Stimulated activated CD4-positive, alpha-beta T cell treated with anti-CD3 and anti-CD28 coated beads, Interleukin-2, amount 100 ng/mL, for 24 hours (primary cell): ENCODE measurements around the gene IGSF1.
"Not testable (repeated sequence)": the region's sequence is repeated elsewhere in the genome, so short reads cannot be mapped to it uniquely, and the experiment has no call there.

Source experiments
- DNase-seq, 2 donors: peaks; one replicate each; pipeline ENCODE4 v3.0.0-alpha.2; 2020

The IGSF1 gene

GRCh38 chrX:131271274-131271673 lies 17.8 kb downstream of the IGSF1 start:
- DNase-seq: no peak

GRCh38 chrX:131270080-131270479 lies 19.0 kb downstream of the IGSF1 start:
- no peak for DNase-seq

GRCh38 chrX:131264665-131265064 lies 24.4 kb downstream of the IGSF1 start:
- no peak for DNase-seq

- no peak for DNase-seq
Observed at GRCh38 chrX:131264053-131264452, 25.1 kb downstream of the IGSF1 start.

GRCh38 chrX:131262738-131263679 lies 26.1 kb downstream of the IGSF1 start:
- DNase-seq: peak in 1 of 2 donors; percentile 15

GRCh38 chrX:131262200-131262599 lies 26.9 kb downstream of the IGSF1 start:
- DNase-seq: no peak

GRCh38 chrX:131257367-131257766 lies 31.7 kb downstream of the IGSF1 start:
- DNase-seq: no peak

- not testable (repeated sequence) for DNase-seq
Observed at GRCh38 chrX:131250984-131251738, 37.9 kb downstream of the IGSF1 start.

GRCh38 chrX:131239057-131239456 lies 50.0 kb downstream of the IGSF1 start:
- no peak for DNase-seq

GRCh38 chrX:131237363-131237762 lies 51.7 kb downstream of the IGSF1 start:
- DNase-seq: no peak

- no peak for DNase-seq
Observed at GRCh38 chrX:131235768-131236545, 53.1 kb downstream of the IGSF1 start.

GRCh38 chrX:131227608-131228007 lies 61.5 kb downstream of the IGSF1 start:
- DNase-seq: no peak

- no peak for DNase-seq
Observed at GRCh38 chrX:131226591-131226990, 62.5 kb downstream of the IGSF1 start.

- no peak for DNase-seq
Observed at GRCh38 chrX:131225078-131225477, 64.0 kb downstream of the IGSF1 start.
